ENCODE results near the gene BTAF1. TPM values are rescaled to one million over a fixed set of nuclear protein-coding genes. Genes with fewer than 3 reads are reported as not detected.
A peak's percentile ranks its signal among the peaks of the same experiment; 100 is the strongest.
"Not testable (repeated sequence)": the region's sequence is repeated elsewhere in the genome, so short reads cannot be mapped to it uniquely, and the experiment has no call there.

The BTAF1 gene
- total RNA-seq, 1 experiment from 2014 or later: 17.8 TPM

- DNase-seq (ENCODE audit: low read depth): peak; percentile 15
Measured at GRCh38 chr10:91976317-91977051, 52.9 kb downstream of the BTAF1 start.

- peak; percentile 2 for DNase-seq (ENCODE audit: low read depth)
Measured at GRCh38 chr10:91977491-91977890, 53.9 kb downstream of the BTAF1 start.

GRCh38 chr10:91978585-91978984 lies 55.0 kb downstream of the BTAF1 start:
- no peak for DNase-seq (ENCODE audit: low read depth)

- no peak for DNase-seq (ENCODE audit: low read depth)
Measured at GRCh38 chr10:91980319-91980718, 56.7 kb downstream of the BTAF1 start.

- no peak for DNase-seq (ENCODE audit: low read depth)
Measured at GRCh38 chr10:91983416-91983815, 59.8 kb downstream of the BTAF1 start.

- DNase-seq (ENCODE audit: low read depth): no peak
Measured at GRCh38 chr10:91987397-91988037, 63.9 kb downstream of the BTAF1 start.

GRCh38 chr10:91992031-91992430 lies 68.5 kb downstream of the BTAF1 start:
- no peak for DNase-seq (ENCODE audit: low read depth)

- no peak for DNase-seq (ENCODE audit: low read depth)
Measured at GRCh38 chr10:91996266-91996665, 72.7 kb downstream of the BTAF1 start.

- no peak for DNase-seq (ENCODE audit: low read depth)
Measured at GRCh38 chr10:92001581-92001980, 78.0 kb downstream of the BTAF1 start.

- no peak for DNase-seq (ENCODE audit: low read depth)
Measured at GRCh38 chr10:92001995-92002394, 78.4 kb downstream of the BTAF1 start.

GRCh38 chr10:92003258-92003657 lies 79.7 kb downstream of the BTAF1 start:
- DNase-seq (ENCODE audit: low read depth): no peak

- no peak for DNase-seq (ENCODE audit: low read depth)
Measured at GRCh38 chr10:92005978-92006377, 82.4 kb downstream of the BTAF1 start.

- no peak for DNase-seq (ENCODE audit: low read depth)
Measured at GRCh38 chr10:92009445-92009844, 85.9 kb downstream of the BTAF1 start.

GRCh38 chr10:92010047-92010735 lies 86.6 kb downstream of the BTAF1 start:
- no peak for DNase-seq (ENCODE audit: low read depth)

GRCh38 chr10:92011560-92012214 lies 88.1 kb downstream of the BTAF1 start:
- DNase-seq (ENCODE audit: low read depth): peak; percentile 83

GRCh38 chr10:92014620-92015019 lies 91.0 kb downstream of the BTAF1 start:
- DNase-seq (ENCODE audit: low read depth): no peak

GRCh38 chr10:92024700-92025099 lies 101.1 kb downstream of the BTAF1 start:
- DNase-seq (ENCODE audit: low read depth): no peak

GRCh38 chr10:92025340-92025739 lies 101.8 kb downstream of the BTAF1 start:
- DNase-seq (ENCODE audit: low read depth): not testable (repeated sequence)

- DNase-seq (ENCODE audit: low read depth): no peak
Measured at GRCh38 chr10:92027141-92027540, 103.6 kb downstream of the BTAF1 start.

- no peak for DNase-seq (ENCODE audit: low read depth)
Measured at GRCh38 chr10:92031580-92031979, 108.0 kb downstream of the BTAF1 start.

GRCh38 chr10:92033070-92033469 lies 109.5 kb downstream of the BTAF1 start:
- not testable (repeated sequence) for DNase-seq (ENCODE audit: low read depth)

GRCh38 chr10:92038949-92039348 lies 115.4 kb downstream of the BTAF1 start:
- no peak for DNase-seq (ENCODE audit: low read depth)

Measured in HT1080 (cell line).